Liver (tissue), 9 donors: Measurements from ENCODE around the gene PTPN12. TPM values are rescaled to one million over a fixed set of nuclear protein-coding genes. Genes with fewer than 3 reads are reported as not detected.

Experiments used
- DNase-seq: peaks from one replicate; pipeline ENCODE4 v3.0.0-alpha.2; 2017; ENCODE audit warnings: low spot score
- H3K27ac ChIP-seq, 2 donors: one replicate each; pipeline ENCODE4 v1.7.0; 2013; ENCODE audit warnings: inconsistent platforms in 2 of 2, low read length in 2 of 2, control low read depth in 1 of 2, low read depth in 1 of 2, mild to moderate bottlenecking in 1 of 2
- H3K27me3 ChIP-seq, 4 donors: one replicate each; pipeline versions ENCODE4 v1.6.1 to v1.7.0; 2013; ENCODE audit warnings: low read length in 3 of 4, inconsistent platforms in 1 of 4, mild to moderate bottlenecking in 1 of 4, moderate library complexity in 1 of 4; ENCODE audit not compliant: control insufficient read depth in 4 of 4, insufficient read depth in 4 of 4
- H3K36me3 ChIP-seq, 4 donors: one replicate each; pipeline versions ENCODE4 v1.6.1 to v1.7.0; 2013; ENCODE audit warnings: low read length in 3 of 4, mild to moderate bottlenecking in 3 of 4, low read depth in 1 of 4, moderate library complexity in 1 of 4; ENCODE audit not compliant: control insufficient read depth in 4 of 4, insufficient read depth in 3 of 4
- H3K4me1 ChIP-seq, 4 donors: one replicate each; pipeline versions ENCODE4 v1.6.1 to v1.7.0; 2013; ENCODE audit warnings: low read length in 3 of 4, mild to moderate bottlenecking in 3 of 4, moderate library complexity in 1 of 4; ENCODE audit not compliant: control insufficient read depth in 4 of 4, insufficient read depth in 4 of 4
- H3K4me3 ChIP-seq, 3 donors: one replicate each; pipeline versions ENCODE4 v1.6.1 to v1.7.0; 2013; ENCODE audit warnings: low read length in 3 of 3, control low read depth in 1 of 3, low read depth in 1 of 3, mild to moderate bottlenecking in 1 of 3
- H3K9ac ChIP-seq, 2 donors: one replicate each; pipeline ENCODE4 v1.7.0; 2013; ENCODE audit warnings: low read length in 2 of 2, mild to moderate bottlenecking in 2 of 2, moderate library complexity in 2 of 2, control low read depth in 1 of 2, low read depth in 1 of 2
- H3K9me3 ChIP-seq, 4 donors: one replicate each; pipeline versions ENCODE4 v1.6.1 to v1.7.0; 2013; ENCODE audit warnings: low read length in 3 of 4; ENCODE audit not compliant: control insufficient read depth in 4 of 4
- ATF3 ChIP-seq: IDR thresholded peaks from 2 replicates; pipeline ENCODE4 v1.6.1; 2016; ENCODE audit warnings: antibody characterized with exemption
- CTCF ChIP-seq: fragments of 150-350 bp; IDR thresholded peaks from 2 replicates; pipeline ENCODE4 v1.5.1; 2017; ENCODE audit warnings: improper control_type of control experiment, low read depth, low read length; ENCODE audit not compliant: missing input control
- EGR1 ChIP-seq, 2 donors: IDR thresholded peaks; 2 replicates each; pipeline ENCODE4 v1.6.1; 2016 to 2018; ENCODE audit warnings: antibody characterized with exemption in 2 of 2, low read depth in 2 of 2
- FOXA1 ChIP-seq: IDR thresholded peaks from 2 replicates; pipeline ENCODE4 v1.6.1; 2016; ENCODE audit warnings: antibody characterized with exemption
- HNF4G ChIP-seq: IDR thresholded peaks from 2 replicates; pipeline ENCODE4 v1.6.1; 2016; ENCODE audit warnings: antibody characterized with exemption
- NR2F2 ChIP-seq: IDR thresholded peaks from 2 replicates; pipeline ENCODE4 v1.6.1; 2016; ENCODE audit warnings: antibody characterized with exemption
- RAD21 ChIP-seq, 2 donors: IDR thresholded peaks; 2 replicates each; pipeline ENCODE4 v1.6.1; 2016; ENCODE audit warnings: antibody characterized with exemption in 2 of 2, mild to moderate bottlenecking in 2 of 2
- REST ChIP-seq: IDR thresholded peaks from 2 replicates; pipeline ENCODE4 v1.6.1; 2016; ENCODE audit warnings: antibody characterized with exemption, mild to moderate bottlenecking
- RXRA ChIP-seq, 2 donors: IDR thresholded peaks; 2 replicates each; pipeline ENCODE4 v1.6.1; 2017 to 2018; ENCODE audit warnings: antibody characterized with exemption in 2 of 2, mild to moderate bottlenecking in 1 of 2
- SP1 ChIP-seq: IDR thresholded peaks from 2 replicates; pipeline ENCODE4 v1.6.1; 2018; ENCODE audit warnings: antibody characterized with exemption, mild to moderate bottlenecking
- TAF1 ChIP-seq: conservative IDR thresholded peaks from 2 replicates; pipeline ENCODE4 v1.6.1; 2016; ENCODE audit warnings: antibody characterized with exemption, mild to moderate bottlenecking
- ZBTB33 ChIP-seq: IDR thresholded peaks from 2 replicates; pipeline ENCODE4 v1.6.1; 2016; ENCODE audit warnings: antibody characterized with exemption
- WGBS: extraction: QIAGEN DNeasy Blood & Tissue Kit; methylation state at CpG from one replicate; pipeline ENCODE4 v1.1.7; 2013; 5-methylcytosine and 5-hydroxymethylcytosine counted together
- polyA plus RNA-seq, 2 donors: library from polyadenylated mRNA; stranded (reverse) in 1 of 2; unstranded in 1 of 2; fragments of 200-250 nt in 1 of 2; fragments of >200 nt in 1 of 2; fragmentation: Nextera tagmentation in 1 of 2; extraction: Ambion mirVana in 1 of 2; gene quantifications; one replicate each; pipeline versions ENCODE4 v1.2.1 to v1.2.3, GENCODE V29; 2013 to 2015
- total RNA-seq, 2 donors: library from RNA; depleted of rRNA; stranded (reverse); fragments of >200 nt; gene quantifications; one replicate each; pipeline ENCODE4 v1.2.3, GENCODE V29; 2014
- donor health status: healthy.
- donor health status: healthy.
- donor health status: healthy.
- donor health status: healthy.
- donor health status: healthy.

PTPN12 gene
- total and polyA plus RNA-seq, 4 donors, result 10.1 to 18.6 (median 15.3) TPM

- H3K27me3 ChIP-seq, result no peaks in the 10 kb centered on the region
- H3K4me3 ChIP-seq, result no peak overlapping the region
- no peak overlapping the region for H3K9ac ChIP-seq
- no peak for DNase-seq
- H3K9me3 ChIP-seq, result no peaks in the 10 kb centered on the region
- H3K36me3 ChIP-seq, result peaks cover 3 to 11% (median 4%) of the 10 kb centered on the region in 4 donors
- TF ChIP-seq SP1 (no peak), RAD21 (IDR thresholded peaks at IDR 0.05) (no peak), NR2F2 (no peak), HNF4G (no peak), REST (no peak), EGR1 (IDR thresholded peaks at IDR 0.05; ENCODE audit: low read depth in 2 of 2) (no peak), CTCF (no peak), ZBTB33 (no peak), TAF1 (no peak)
- peaks cover 3 to 19% (median 11%) of the 10 kb centered on the region in 4 donors for H3K4me1 ChIP-seq
- no peak overlapping the region for H3K27ac ChIP-seq
- WGBS, result 91% methylated on average over 1 of the region's 1 CpG
Measured at GRCh38 chr7:77687100-77687746, 150.1 kb downstream of the PTPN12 start.

GRCh38 chr7:77687747-77688144 lies 150.7 kb downstream of the PTPN12 start:
- peaks cover 3 to 22% (median 11%) of the 10 kb centered on the region in 4 donors for H3K4me1 ChIP-seq

More at GRCh38 chr7:77687747-77688144, 150.7 kb downstream of the PTPN12 start:
- H3K27ac ChIP-seq, result peak overlapping the region in 1 of 2 donors; percentile 0
- TF ChIP-seq CTCF (no peak), ATF3 (no peak), RAD21 (IDR thresholded peaks at IDR 0.05) (no peak), EGR1 (IDR thresholded peaks at IDR 0.05; ENCODE audit: low read depth in 2 of 2) (no peak), RXRA (IDR thresholded peaks at IDR 0.05) (no peak), ZBTB33 (no peak), REST (no peak), FOXA1 (no peak)
- WGBS, result 78% methylated on average over 1 of the region's 1 CpG
- H3K36me3 ChIP-seq, result peaks cover 0 to 7% (median 3%) of the 10 kb centered on the region in 4 donors
- H3K9ac ChIP-seq, result no peak overlapping the region
- DNase-seq, result no peak
- H3K9me3 ChIP-seq, result no peaks in the 10 kb centered on the region
- no peaks in the 10 kb centered on the region for H3K27me3 ChIP-seq
- no peak overlapping the region for H3K4me3 ChIP-seq
